HUES48 (cell line): Measurements from ENCODE around the gene TMEM132E.
A peak's percentile ranks its signal among the peaks of the same experiment; 100 is the strongest.

ENCODE experiments used
- H3K27ac ChIP-seq: one replicate; pipeline ENCODE4 v1.7.0; 2013; ENCODE audit warnings: low read depth, low read length, inconsistent platforms
- H3K27me3 ChIP-seq: 2 replicates; pipeline ENCODE4 v1.6.1; 2013; ENCODE audit warnings: mild to moderate bottlenecking, low read length; ENCODE audit not compliant: control insufficient read depth, insufficient read depth
- H3K36me3 ChIP-seq: 2 replicates; pipeline ENCODE4 v1.6.1; 2013; ENCODE audit warnings: low read length; ENCODE audit not compliant: control insufficient read depth, insufficient read depth
- H3K4me1 ChIP-seq: 2 replicates; pipeline ENCODE4 v1.6.1; 2013; ENCODE audit warnings: mild to moderate bottlenecking, low read length; ENCODE audit not compliant: control insufficient read depth, insufficient read depth
- H3K4me3 ChIP-seq: 2 replicates; pipeline ENCODE4 v1.5.1; 2013; ENCODE audit warnings: mild to moderate bottlenecking, low read depth, low read length
- H3K9ac ChIP-seq: 2 replicates; pipeline ENCODE4 v1.6.1; 2013; ENCODE audit warnings: mild to moderate bottlenecking, low read depth, low read length, moderate library complexity
- H3K9me3 ChIP-seq: 2 replicates; pipeline ENCODE4 v1.6.1; 2013; ENCODE audit warnings: low read length; ENCODE audit not compliant: control insufficient read depth, insufficient read depth

The TMEM132E gene

DNA sequence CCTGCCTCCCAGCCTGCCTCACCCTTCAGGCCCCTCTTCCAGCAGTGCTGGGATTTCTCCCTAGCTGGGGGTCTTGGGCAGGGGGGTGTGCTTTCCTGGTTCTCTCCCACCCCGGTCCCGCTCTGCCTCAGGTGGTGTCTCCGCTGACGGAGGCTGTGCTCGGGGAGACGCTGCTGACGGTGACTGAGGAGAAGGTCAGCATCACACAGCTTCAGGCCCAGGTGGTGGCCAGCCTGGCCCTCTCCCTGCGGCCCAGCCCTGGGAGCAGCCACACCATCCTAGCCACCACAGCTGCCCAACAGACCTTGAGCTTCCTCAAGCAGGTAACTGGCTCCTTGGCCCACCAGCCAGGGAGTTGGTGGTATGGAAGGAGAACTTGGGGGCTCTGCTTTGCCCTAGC is 56.5 kb downstream of the TMEM132E start:
- H3K27me3 ChIP-seq = peaks cover 50% of the 10 kb centered on the region
- no peaks in the 10 kb centered on the region for H3K36me3 ChIP-seq

DNA sequence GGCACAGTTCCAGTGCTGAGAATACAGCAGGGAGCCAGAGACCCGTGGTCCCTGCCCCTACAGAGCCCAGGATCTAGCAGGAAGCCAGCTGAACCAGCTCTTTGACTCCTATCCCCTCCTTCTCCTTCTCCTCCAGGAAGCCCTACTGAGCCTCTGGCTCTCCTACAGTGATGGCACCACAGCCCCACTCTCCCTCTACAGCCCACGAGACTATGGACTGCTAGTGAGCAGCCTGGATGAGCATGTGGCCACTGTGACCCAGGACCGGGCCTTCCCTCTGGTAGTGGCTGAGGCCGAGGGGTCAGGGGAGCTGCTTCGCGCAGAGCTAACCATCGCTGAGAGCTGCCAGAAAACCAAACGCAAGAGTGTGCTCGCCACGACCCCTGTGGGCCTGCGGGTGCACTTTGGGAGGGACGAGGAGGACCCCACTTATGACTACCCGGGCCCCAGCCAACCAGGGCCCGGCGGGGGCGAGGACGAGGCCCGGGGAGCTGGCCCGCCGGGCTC is 57.7 kb downstream of the TMEM132E start:
- Histone ChIP-seq H3K9me3 (no peaks in the 10 kb centered on the region), H3K9ac (no peak overlapping the region), H3K4me1 (peaks cover 10% of the 10 kb centered on the region), H3K36me3 (no peaks in the 10 kb centered on the region), H3K27ac (no peak overlapping the region), H3K4me3 (no peak overlapping the region), H3K27me3 (peaks cover 50% of the 10 kb centered on the region)

More for the DNA sequence above, 56.5 kb downstream of the TMEM132E start:
- H3K4me1 ChIP-seq = peaks cover 10% of the 10 kb centered on the region
- no peaks in the 10 kb centered on the region for H3K9me3 ChIP-seq
- H3K9ac ChIP-seq = no peak overlapping the region
- no peak overlapping the region for H3K27ac ChIP-seq
- H3K4me3 ChIP-seq = no peak overlapping the region

DNA sequence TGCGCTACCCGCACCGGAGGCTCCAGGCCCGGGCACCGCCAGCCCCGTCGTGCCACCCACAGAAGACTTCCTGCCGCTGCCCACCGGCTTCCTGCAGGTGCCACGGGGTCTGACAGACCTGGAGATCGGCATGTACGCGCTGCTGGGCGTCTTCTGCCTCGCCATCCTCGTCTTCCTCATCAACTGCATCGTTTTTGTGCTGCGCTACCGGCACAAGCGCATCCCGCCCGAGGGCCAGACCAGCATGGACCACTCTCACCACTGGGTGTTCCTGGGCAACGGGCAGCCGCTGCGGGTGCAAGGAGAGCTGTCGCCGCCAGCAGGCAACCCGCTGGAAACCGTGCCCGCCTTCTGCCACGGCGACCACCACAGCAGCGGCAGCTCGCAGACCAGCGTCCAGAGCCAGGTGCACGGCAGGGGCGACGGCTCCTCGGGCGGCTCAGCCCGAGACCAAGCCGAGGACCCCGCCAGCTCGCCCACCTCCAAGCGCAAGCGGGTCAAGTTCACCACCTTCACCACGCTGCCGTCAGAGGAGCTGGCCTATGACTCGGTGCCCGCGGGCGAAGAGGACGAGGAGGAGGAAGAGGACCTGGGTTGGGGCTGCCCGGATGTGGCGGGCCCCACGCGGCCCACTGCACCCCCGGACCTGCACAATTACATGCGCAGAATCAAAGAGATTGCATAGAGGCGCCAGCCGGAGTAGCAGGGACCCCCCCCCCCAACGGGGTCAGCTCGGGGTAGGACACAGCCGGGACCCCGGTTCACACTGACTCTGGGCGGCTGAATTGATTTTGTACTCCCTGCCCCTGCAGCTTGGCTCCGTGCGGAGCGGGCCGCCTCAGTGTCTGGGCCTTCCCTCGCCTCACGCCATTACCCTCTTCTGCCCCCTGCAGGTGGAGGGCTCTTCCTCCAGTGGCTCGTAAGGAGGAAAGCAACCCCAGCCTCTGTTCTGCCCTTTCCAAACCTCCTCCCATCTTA is 58.5 kb downstream of the TMEM132E start:
- peak overlapping the region; percentile 35; the same call in 1 of the 2 replicates for H3K4me3 ChIP-seq
- H3K27ac ChIP-seq = no peak overlapping the region
- peaks cover 46% of the 10 kb centered on the region for H3K27me3 ChIP-seq
- peaks cover 9% of the 10 kb centered on the region for H3K4me1 ChIP-seq
- H3K9ac ChIP-seq = no peak overlapping the region
- H3K36me3 ChIP-seq = no peaks in the 10 kb centered on the region
- no peaks in the 10 kb centered on the region for H3K9me3 ChIP-seq

DNA sequence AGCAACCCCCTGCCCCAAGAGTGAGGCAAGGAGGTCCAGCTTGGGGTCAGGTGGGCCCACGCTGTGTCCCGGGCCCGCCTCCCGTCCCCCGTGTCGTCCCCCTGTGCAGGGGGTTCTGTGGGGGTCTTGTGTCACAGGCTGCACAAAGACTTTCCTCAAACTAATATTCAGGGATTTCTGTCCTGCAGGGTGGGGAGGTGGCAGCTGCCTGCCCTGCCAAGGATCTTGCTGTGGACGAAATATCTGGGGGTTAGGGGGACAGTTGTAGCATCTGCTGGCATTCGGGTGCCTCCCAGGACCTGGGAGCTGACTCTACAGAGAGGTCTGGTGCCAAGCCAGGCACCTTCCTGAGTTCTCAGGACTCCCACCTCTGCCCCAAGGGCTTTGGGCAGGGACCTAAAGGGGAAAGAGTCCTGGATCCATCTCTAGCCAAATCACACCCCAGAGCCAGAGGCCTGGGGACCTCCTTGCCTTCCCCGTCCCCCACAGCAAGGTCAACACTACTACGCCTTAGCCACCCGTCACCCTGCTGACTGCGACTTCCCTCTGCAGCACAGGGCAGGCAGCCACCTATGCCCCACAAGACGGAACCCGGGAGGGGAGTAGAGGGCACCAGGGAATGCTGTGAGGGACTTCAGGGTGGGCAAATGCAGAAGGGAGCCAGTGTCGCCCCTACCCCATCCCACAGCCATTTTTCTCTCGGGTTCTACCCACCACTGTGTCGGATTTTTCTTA is 59.3 kb downstream of the TMEM132E start:
- no peaks in the 10 kb centered on the region for H3K36me3 ChIP-seq
- H3K9ac ChIP-seq = no peak overlapping the region
- H3K4me3 ChIP-seq = no peak overlapping the region
- no peaks in the 10 kb centered on the region for H3K9me3 ChIP-seq
- H3K27me3 ChIP-seq = peaks cover 50% of the 10 kb centered on the region
- peaks cover under 1% of the 10 kb centered on the region; the same call in 1 of the 2 replicates for H3K4me1 ChIP-seq
- H3K27ac ChIP-seq = no peak overlapping the region

DNA sequence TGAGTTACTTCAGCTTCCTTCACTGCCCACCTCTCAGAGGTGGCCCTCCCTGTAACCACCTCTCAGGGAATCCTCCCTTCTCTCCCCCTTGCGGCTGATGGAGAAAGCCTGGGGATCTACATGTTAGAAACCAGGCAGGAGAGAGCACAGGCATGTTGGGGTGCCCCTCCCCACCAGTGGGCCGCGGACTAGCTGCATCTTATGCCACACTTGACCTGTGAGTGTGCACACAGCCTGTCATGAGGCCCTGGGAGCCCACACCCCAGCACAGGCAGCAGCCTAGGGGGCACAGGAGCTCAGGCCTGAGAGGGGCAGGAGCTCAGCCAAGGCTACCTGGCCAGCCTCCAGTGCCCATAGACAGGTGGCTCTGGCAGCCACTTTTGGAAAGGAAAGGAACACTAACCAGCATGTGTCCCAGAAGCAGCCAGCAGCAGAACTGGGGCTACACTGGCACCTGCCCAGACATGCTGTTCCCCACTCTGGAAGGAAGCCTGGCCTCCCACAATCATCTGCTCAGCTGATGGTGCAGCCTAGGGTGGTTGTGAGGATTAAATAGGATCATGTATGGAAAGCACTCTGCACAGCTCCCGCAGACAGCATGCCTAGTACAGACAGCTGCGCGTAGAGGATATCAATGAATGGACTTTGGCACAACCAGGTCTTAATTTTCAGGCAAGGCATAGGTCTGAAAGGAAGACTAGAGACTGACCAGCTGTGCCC is 60.5 kb downstream of the TMEM132E start:
- H3K27ac ChIP-seq = no peak overlapping the region
- no peaks in the 10 kb centered on the region for H3K9me3 ChIP-seq
- H3K4me3 ChIP-seq = no peak overlapping the region
- H3K4me1 ChIP-seq = no peaks in the 10 kb centered on the region
- peaks cover 39% of the 10 kb centered on the region for H3K27me3 ChIP-seq
- H3K36me3 ChIP-seq = no peaks in the 10 kb centered on the region
- no peak overlapping the region for H3K9ac ChIP-seq

DNA sequence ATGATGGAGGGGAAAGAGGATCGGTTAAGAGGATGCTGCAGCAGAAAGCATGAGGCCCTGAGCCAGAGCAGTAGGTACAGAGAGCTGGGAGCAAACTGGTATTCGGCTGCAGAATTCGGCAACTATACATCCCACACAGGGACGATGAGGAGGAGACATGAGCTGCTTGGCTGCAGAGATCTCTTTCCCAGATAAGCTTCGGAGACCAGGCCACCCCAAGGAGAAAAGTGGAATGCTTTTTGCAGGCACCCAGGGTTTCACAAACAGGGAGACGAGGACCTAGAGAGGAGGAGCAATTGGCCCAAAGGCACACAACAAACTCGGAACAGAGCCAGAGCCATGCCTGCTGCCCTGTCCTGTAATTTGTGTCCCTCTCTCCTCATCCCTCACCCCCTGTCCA is 62.0 kb downstream of the TMEM132E start:
- peaks cover 33% of the 10 kb centered on the region for H3K27me3 ChIP-seq
- H3K9me3 ChIP-seq = no peaks in the 10 kb centered on the region
- H3K4me3 ChIP-seq = no peak overlapping the region
- H3K9ac ChIP-seq = no peak overlapping the region
- no peaks in the 10 kb centered on the region for H3K4me1 ChIP-seq
- H3K36me3 ChIP-seq = no peaks in the 10 kb centered on the region
- H3K27ac ChIP-seq = no peak overlapping the region

DNA sequence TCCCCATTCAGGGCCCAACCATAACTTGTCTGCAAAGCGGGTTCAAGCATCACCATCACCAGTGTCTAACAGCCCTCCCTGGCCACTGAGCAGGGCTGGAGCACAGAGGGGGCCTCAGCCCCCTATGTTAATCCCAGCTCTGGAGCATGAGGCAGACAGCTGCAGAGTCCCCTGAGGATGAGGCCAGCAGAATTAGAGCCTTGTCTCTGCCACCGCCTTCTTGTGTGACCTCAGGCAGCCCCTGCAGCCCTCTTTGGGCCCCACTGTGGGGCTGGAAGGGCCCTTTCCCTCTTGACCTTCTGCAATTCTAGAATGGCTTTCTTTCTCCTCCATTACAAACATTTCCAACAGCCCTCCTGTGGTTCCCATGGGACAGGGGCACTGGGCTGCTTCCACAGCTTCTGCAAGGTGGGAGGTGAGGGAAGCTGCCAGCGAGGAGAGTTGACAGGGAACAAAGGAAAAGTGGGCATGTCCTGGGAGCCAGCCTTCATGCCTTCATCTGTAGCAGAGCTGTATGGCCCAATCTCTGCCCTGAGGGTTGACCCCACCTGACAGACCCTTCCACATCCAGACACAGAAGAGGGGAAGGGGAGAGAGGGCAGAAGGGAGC is 65.7 kb downstream of the TMEM132E start:
- no peaks in the 10 kb centered on the region for H3K4me1 ChIP-seq
- H3K9ac ChIP-seq = no peak overlapping the region
- no peak overlapping the region for H3K27ac ChIP-seq
- no peaks in the 10 kb centered on the region for H3K9me3 ChIP-seq
- H3K36me3 ChIP-seq = no peaks in the 10 kb centered on the region
- H3K27me3 ChIP-seq = peaks cover 7% of the 10 kb centered on the region
- H3K4me3 ChIP-seq = no peak overlapping the region

DNA sequence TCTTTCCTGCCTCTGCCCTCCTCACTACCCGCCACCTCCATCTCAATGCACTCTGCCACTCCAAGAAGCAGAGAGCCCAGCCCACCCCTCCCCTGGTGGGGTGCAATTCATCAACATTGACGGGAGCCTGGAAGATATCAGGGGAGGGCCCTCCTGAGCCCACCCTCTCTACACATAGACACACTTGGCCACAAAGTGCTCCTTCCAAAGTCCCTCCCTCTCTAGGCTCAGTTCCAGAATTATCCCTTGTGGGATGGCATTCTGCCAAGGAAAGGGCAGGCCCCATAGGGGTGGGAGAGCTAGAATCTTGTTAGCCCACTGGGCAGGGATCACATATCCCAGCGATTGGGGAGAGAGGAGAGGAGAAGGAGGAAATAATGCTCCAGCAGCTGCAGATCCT is 66.2 kb downstream of the TMEM132E start:
- no peaks in the 10 kb centered on the region for H3K9me3 ChIP-seq
- no peak overlapping the region for H3K9ac ChIP-seq
- H3K4me3 ChIP-seq = no peak overlapping the region
- H3K27me3 ChIP-seq = peaks cover 7% of the 10 kb centered on the region
- H3K4me1 ChIP-seq = no peaks in the 10 kb centered on the region
- no peak overlapping the region for H3K27ac ChIP-seq
- no peaks in the 10 kb centered on the region for H3K36me3 ChIP-seq

DNA sequence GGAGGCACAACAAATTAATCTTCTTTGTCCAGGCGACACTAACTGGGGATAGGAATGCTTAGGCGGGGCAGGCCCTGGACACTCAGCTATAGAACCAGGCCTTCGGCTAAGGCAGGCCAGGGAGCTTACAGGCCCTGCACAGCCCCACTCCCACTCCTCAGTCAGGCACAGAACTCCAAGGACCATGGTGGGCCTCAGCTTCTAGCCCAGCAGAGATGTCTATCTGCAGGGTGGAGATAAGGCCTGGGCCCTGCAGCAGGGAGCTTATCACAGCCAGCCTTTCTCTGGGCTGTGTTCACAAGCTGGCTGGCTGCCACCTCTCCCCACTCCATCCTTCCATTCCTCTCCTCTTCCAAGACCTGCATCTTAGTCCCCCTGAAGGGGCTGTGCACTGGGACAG is 68.1 kb downstream of the TMEM132E start:
- H3K27me3 ChIP-seq = peaks cover 7% of the 10 kb centered on the region
- no peak overlapping the region for H3K9ac ChIP-seq
- no peak overlapping the region for H3K27ac ChIP-seq
- H3K36me3 ChIP-seq = no peaks in the 10 kb centered on the region
- no peaks in the 10 kb centered on the region for H3K4me1 ChIP-seq
- H3K4me3 ChIP-seq = no peak overlapping the region
- H3K9me3 ChIP-seq = no peaks in the 10 kb centered on the region

DNA sequence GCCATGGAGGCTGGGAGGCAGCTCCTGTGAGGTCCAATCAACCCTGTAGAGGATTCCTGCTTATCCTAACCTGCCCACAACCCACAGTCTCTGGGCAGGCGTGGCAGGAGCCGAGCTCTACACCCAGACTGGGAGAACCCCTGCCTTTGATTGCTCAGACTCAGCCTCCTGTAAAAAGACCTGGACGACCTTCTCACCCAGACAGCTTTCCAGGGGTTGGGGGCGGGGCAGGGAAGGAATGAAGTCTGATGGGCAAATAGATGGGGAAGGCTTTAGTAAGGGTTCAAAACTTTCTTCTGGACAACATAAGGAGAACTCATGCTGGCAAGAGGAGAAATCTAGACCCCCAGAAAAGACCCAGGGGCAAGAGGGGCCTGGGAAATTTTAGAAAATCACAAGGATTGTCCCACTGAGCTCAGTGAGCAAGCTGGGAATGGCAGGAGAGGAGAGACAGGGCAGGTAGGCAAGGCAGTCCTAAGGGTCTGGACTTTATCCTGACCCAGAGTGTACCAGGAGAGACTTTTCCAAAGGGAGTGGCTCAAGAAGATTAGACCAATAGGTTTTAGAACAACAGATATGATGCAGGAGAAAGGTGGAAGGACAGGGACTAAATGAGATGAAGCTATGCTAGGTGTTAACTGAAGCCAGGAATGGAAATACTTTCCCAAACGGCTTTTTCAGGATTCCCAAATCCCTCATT is 70.8 kb downstream of the TMEM132E start:
- H3K27me3 ChIP-seq = no peaks in the 10 kb centered on the region; the same call in 1 of the 2 replicates
- H3K27ac ChIP-seq = no peak overlapping the region
- no peaks in the 10 kb centered on the region for H3K9me3 ChIP-seq
- H3K9ac ChIP-seq = no peak overlapping the region
- H3K4me3 ChIP-seq = no peak overlapping the region
- H3K4me1 ChIP-seq = no peaks in the 10 kb centered on the region
- H3K36me3 ChIP-seq = no peaks in the 10 kb centered on the region
